Caco-2 (cell line): ENCODE data around the gene RMDN3. TPM values are rescaled to one million over a fixed set of nuclear protein-coding genes. Genes with fewer than 3 reads are reported as not detected.

Experiments used
- Bru-seq: library from RNA; stranded (reverse); fragments of 400-500 nt; gene quantifications from one replicate; lab custom pipeline; 2021; lab: Mats Ljungman, UMichigan
- BruChase-seq, 2 experiments: library from RNA; stranded (reverse); fragments of 400-500 nt; gene quantifications; one replicate each; lab custom pipeline; 2021; lab: Mats Ljungman, UMichigan
- BruUV-seq: library from RNA; stranded (reverse); fragments of 400-500 nt; replicated peaks from 2 replicates; lab custom pipeline; 2021; lab: Mats Ljungman, UMichigan
- CTCF ChIA-PET: fragments of 300-600 bp; sonication (Branson Sonifier 250); formaldehyde crosslinking; loops from one replicate; lab custom pipeline; 2022; ENCODE audit warnings: antibody characterized with exemption; lab: Charles Lee
- POLR2A ChIA-PET: fragments of 300-600 bp; sonication (Branson Sonifier 250); formaldehyde crosslinking; loops from one replicate; lab custom pipeline; 2022; ENCODE audit warnings: antibody characterized with exemption; lab: Charles Lee
- DNase-seq, 2 experiments: peaks; one replicate each; pipeline versions ENCODE4 v3.0.0 to v3.0.0-alpha.2; 2020 to 2022
- H3K27me3 ChIP-seq: replicated peaks from 2 replicates; pipeline ENCODE4 v1.6.0; 2011; ENCODE audit warnings: low read length; ENCODE audit not compliant: control insufficient read depth, insufficient read depth
- H3K36me3 ChIP-seq: 2 replicates; pipeline ENCODE4 v1.5.1; 2011; ENCODE audit warnings: low read length; ENCODE audit not compliant: control insufficient read depth, insufficient read depth
- H3K4me1 ChIP-seq: fragments of 250-450 bp; sonication (Bioruptor Pico); 2 replicates; pipeline ENCODE4 v1.5.1; 2020; ENCODE audit warnings: mild to moderate bottlenecking
- H3K4me3 ChIP-seq: 2 replicates; pipeline ENCODE4 v1.5.1; 2011; ENCODE audit warnings: low read depth, mild to moderate bottlenecking, control low read depth, low read length
- H3K9me3 ChIP-seq: fragments of 250-450 bp; sonication (Bioruptor Pico); 2 replicates; pipeline ENCODE4 v1.5.1; 2020; ENCODE audit warnings: mild to moderate bottlenecking, moderate library complexity
- H3K27ac Mint-ChIP-seq: one replicate; pipeline ENCODE4 v1.8.0; 2022; ENCODE audit warnings: mixed read lengths; ENCODE audit not compliant: unreplicated experiment
- H3K27me3 Mint-ChIP-seq: one replicate; pipeline ENCODE4 v1.8.0; 2022; ENCODE audit warnings: mixed read lengths; ENCODE audit not compliant: insufficient read depth, unreplicated experiment
- H3K36me3 Mint-ChIP-seq: one replicate; pipeline ENCODE4 v1.8.0; 2022; ENCODE audit warnings: mild to moderate bottlenecking, mixed read lengths; ENCODE audit not compliant: insufficient read depth, unreplicated experiment
- H3K4me1 Mint-ChIP-seq: one replicate; pipeline ENCODE4 v1.8.0; 2022; ENCODE audit warnings: low read depth, mixed read lengths; ENCODE audit not compliant: unreplicated experiment
- H3K4me3 Mint-ChIP-seq: one replicate; pipeline ENCODE4 v1.8.0; 2022; ENCODE audit warnings: mild to moderate bottlenecking, moderate library complexity, mixed read lengths; ENCODE audit not compliant: unreplicated experiment
- H3K9me3 Mint-ChIP-seq: one replicate; pipeline ENCODE4 v1.8.0; 2022; ENCODE audit warnings: mixed read lengths; ENCODE audit not compliant: unreplicated experiment
- CTCF ChIP-seq, 2 experiments: fragments of 200-600 bp in 1 of 2; IDR thresholded peaks; 1 replicate in 1 of 2; 2 replicates in 1 of 2; pipeline versions ENCODE4 v1.5.1 to v1.8.0; 2011 to 2022; ENCODE audit warnings: antibody characterized with exemption in 1 of 2, control low read depth in 1 of 2, inconsistent platforms in 1 of 2, low read depth in 1 of 2, low read length in 1 of 2, mild to moderate bottlenecking in 1 of 2, moderate library complexity in 1 of 2; ENCODE audit not compliant: insufficient read depth in 1 of 2, severe bottlenecking in 1 of 2, unreplicated experiment in 1 of 2
- intact Hi-C: fragments of 100-400 bp; cut with micrococcal nuclease; formaldehyde crosslinking; loops from one replicate; pipeline ENCODE4 v1.10.0; 2022; ENCODE audit not compliant: unreplicated experiment
- long read RNA-seq: library from polyadenylated mRNA; stranded (forward); transcript quantifications from one replicate; pipeline ENCODE4 v2.0.0, GENCODE V29; 2022
- total RNA-seq: library from RNA; stranded (reverse); gene quantifications from 2 replicates; pipeline ENCODE4 v1.2.3, GENCODE V29; 2022

Gene RMDN3
- total RNA-seq (46.3 and 48.0 TPM in 2 replicates), Bru-seq, nascent RNA (percentile 67 among the genes with signal in this experiment), BruChase-seq, experiment 1, labeled RNA remaining after a 2-hour chase (percentile 80 among the genes with signal in this experiment), BruChase-seq, experiment 2, labeled RNA remaining after a 6-hour chase (percentile 82 among the genes with signal in this experiment)
- long read RNA-seq, transcript RMDN3-202 (13 exons, 2,251 nt): major isoform, 92 of 140 reads
- long read RNA-seq, partial matches to known transcripts: 4 of 140 reads
- long read RNA-seq, other reads (novel, unspliced or antisense): 43 of 140 reads

DNA sequence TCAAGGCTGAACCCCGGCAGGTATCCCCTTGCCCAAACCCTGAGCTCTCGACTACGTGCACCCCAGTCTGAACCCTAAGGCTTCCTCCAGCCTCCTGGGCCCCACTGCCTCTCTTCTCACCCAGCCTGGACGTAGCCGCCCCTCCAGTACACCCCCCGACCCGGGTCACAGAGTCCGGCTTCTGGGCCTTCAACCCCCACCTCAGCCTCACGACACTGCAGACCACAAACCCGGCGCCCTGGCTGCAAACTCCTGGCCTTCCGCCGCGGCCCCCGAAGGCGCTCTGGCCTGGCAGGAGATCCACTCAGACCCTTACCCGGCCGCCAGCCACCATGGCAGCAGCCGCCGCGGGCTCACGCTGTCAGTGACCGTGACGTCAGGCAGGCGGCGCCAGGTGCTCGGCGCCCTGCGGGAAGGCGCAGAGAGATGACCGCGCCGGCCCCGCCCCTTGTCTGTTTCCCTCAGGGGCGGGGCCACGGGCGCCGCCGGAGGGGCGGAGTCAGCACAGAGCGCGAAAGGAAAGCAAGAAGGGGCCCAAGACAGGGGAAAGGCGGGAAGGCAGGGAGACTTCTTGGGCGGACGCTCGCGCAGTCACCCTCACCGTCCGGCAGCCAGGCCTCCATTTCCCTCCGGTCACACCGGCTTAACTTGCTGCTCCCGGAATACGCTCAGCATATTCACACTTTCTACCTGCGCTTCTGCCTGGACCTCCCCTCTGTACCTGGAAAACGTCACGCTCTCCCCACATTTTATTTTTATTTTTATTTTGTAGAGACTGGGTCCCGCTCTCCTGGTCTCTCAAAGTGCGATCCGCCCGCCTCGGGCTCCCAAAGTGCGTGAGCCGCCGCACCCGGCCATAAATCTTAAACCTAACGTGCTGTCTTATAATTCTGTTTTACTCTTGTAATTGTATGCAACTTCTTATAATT is at the start of gene RMDN3:
Gene RMDN3 (minus strand): TSS at position 372 of the 929 bp plus-strand sequence. CDS start 471 bp downstream, outside the sequence.
- CTCF ChIA-PET: no interaction called here
- H3K4me1 ChIP-seq: no peaks in the 10 kb centered on the region

DNA sequence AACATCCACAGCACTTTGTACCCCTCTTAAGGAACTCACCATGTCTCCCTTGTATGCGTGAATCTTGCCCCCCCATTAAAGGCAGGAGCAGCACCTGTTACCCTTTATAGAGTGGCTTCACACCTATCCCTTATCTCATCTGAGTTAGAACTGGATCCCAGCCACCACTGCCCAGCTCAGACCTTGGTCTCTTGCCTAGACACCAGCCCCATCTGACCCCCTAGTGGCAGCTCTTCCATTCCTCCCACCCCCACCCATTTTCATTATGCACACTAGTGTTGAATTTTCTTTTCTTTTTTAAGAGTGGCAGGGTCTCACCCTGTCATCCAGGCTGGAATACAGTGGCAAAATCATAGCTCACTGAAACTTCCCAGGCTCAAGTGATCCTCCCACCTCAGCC is 48.6 kb upstream of the RMDN3 start:
- no peaks in the 10 kb centered on the region for H3K4me1 Mint-ChIP-seq

More for the DNA sequence above, at the start of gene RMDN3:
- Histone ChIP-seq H3K27me3 (no peaks in the 10 kb centered on the region), H3K9me3 (no peaks in the 10 kb centered on the region), H3K4me3 (peak within 1 kb of the TSS; percentile 68), H3K36me3 (no peaks in the 10 kb centered on the region; the same call in 1 of the 2 replicates)
- intact Hi-C loops: loop anchor here (1.0 to 2.0 kb wide), 2 partner anchors 8 to 140 kb away; partner anchors contain the start of gene VPS18
- H3K4me1 Mint-ChIP-seq: no peaks in the 10 kb centered on the region
- no peak for TF ChIP-seq CTCF (IDR thresholded peaks at IDR 0.05; ENCODE audit: insufficient read depth in 1 of 2, low read depth in 1 of 2, low read length in 1 of 2, severe bottlenecking in 1 of 2, unreplicated experiment in 1 of 2)
- H3K36me3 Mint-ChIP-seq: peaks cover 18% of the 10 kb centered on the region
- H3K4me3 Mint-ChIP-seq: peak within 1 kb of the TSS; percentile 91
- POLR2A ChIA-PET: interaction anchor here (1.3 kb wide), 1 partner anchor 8 kb away, joined by 4 read pairs; the partner anchor contains the start of gene GCHFR
- peak; percentile 93 to 96 for DNase-seq
- H3K9me3 Mint-ChIP-seq: no peaks in the 10 kb centered on the region
- peak within 1 kb of the TSS; percentile 99 for H3K27ac Mint-ChIP-seq
- H3K27me3 Mint-ChIP-seq: no peaks in the 10 kb centered on the region
- no TSS peak for BruUV-seq

More for the DNA sequence above, 48.6 kb upstream of the RMDN3 start:
- no peaks in the 10 kb centered on the region for H3K27me3 Mint-ChIP-seq
- DNase-seq: no peak
- BruUV-seq: no TSS peak
- no peak overlapping the region for H3K4me3 Mint-ChIP-seq
- Histone ChIP-seq H3K4me1 (peaks cover 6% of the 10 kb centered on the region; the same call in 1 of the 2 replicates), H3K4me3 (no peak overlapping the region), H3K27me3 (no peaks in the 10 kb centered on the region), H3K36me3 (no peaks in the 10 kb centered on the region), H3K9me3 (no peaks in the 10 kb centered on the region)
- peaks cover 16% of the 10 kb centered on the region for H3K36me3 Mint-ChIP-seq
- ChIA-PET POLR2A (no interaction called here), CTCF (interaction anchor here (0.7 to 1.2 kb wide), 2 partner anchors 8 to 18 kb away, joined by 3 to 4 read pairs; no protein-coding TSS in a partner anchor)
- intact Hi-C loops: no loop called here
- no peak overlapping the region for H3K27ac Mint-ChIP-seq
- no peak for TF ChIP-seq CTCF (IDR thresholded peaks at IDR 0.05; ENCODE audit: insufficient read depth in 1 of 2, low read depth in 1 of 2, low read length in 1 of 2, severe bottlenecking in 1 of 2, unreplicated experiment in 1 of 2)
- no peaks in the 10 kb centered on the region for H3K9me3 Mint-ChIP-seq
